NCI-H226 (cell line): ENCODE data around the gene NPEPL1.
"Not testable (repeated sequence)": the region's sequence is repeated elsewhere in the genome, so short reads cannot be mapped to it uniquely, and the experiment has no call there.

Experiments
- DNase-seq: peaks from one replicate; pipeline ENCODE4 v3.0.0-alpha.2; 2015

The NPEPL1 gene

DNA sequence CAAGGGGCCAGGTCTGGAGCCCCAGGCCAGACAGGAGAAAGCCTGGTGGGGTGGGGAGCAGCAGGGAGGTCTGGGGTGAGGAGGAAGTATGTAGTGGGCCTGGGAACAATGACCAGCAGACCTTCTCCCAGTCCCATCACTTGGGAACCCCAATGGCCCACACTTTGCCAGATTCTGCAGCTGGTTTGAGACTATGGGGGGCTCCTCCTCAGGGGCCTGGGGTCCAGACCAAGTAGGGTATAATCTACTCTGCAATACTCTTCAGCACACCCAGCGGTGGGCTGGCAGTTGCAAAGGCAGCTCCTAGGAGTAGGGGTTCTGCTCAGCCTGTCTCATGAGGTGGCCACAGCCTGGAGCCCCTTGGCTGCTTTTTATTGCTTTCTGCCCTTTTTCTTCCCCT, 52.8 kb downstream of the NPEPL1 start:
- no peak for DNase-seq

DNA sequence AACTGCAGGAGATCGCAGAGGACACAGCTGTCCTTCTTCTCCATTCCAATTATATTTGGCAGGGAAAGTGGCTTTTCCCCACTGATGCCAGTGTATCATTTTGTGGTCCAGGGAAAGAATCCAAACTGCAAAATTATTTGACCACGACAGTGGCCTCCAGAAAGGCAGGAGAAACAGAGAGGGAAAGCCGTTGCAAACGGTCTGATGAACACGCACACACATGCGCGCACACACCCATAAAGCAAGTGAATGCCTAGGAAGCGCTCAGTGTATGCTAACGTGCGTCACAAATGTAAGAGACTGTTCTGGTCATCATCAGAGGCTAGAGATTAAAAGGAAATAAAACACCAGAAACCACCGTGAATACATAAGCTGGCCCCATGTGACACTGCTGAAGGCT, 54.0 kb downstream of the NPEPL1 start:
- no peak for DNase-seq

GRCh38 chr20:58747211-58747610, 54.6 kb downstream of the NPEPL1 start:
- DNase-seq = no peak

GRCh38 chr20:58748618-58749017, 56.0 kb downstream of the NPEPL1 start:
- DNase-seq = no peak

DNA sequence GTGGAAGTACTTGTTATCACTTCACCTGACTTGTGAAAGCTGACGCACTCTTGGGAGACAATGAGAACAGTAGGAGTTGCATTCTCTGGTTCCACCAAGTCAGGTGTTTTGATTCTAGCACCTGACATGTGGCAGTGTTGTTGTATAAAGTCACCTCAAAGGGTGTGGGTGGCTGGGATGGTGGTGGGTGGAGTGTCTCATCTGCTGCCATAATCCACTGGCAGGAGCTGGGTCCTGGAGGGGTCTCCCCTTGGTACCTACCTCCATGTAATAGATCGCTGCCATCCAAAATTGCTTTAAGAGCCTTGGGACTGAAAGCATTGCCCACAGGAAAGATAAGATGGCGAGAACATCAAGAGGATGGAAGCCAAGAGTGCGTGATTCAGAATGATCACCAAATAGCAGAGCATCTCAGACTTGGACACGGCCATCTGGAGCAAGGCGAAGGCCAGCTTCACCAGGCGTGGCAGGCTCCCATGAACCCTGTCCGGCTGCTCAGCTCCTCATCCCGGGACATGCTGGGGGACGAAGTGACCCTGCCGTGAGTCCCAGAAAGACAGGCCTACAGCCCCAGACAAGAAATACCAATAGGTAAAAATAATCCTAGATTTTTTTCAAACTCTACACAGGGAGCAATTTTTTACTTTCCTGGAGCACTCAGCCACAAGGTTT, 56.6 kb downstream of the NPEPL1 start:
- no peak for DNase-seq

GRCh38 chr20:58749979-58750378, 57.4 kb downstream of the NPEPL1 start:
- no peak for DNase-seq

- DNase-seq = not testable (repeated sequence)
Observed at GRCh38 chr20:58750706-58751105, 58.1 kb downstream of the NPEPL1 start.

DNA sequence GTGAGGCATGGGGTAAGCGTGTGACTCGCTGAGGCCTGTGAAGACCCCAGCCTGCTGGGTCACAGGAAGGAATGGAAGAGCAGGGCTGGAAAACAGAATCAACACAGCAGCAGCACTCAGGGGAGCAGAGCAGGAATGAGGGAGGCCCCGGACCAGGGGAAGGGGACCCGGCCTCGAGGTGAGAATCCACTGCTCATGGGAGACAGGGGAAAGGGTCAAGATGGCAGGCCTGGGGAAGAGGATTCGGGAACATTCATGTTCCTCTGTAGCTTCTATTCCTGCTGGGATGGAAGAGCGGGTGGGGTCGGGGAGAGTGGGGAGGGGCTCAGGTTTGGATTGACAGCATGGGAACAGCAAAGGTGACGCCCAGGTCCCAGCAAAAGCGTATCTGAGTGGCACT, 59.4 kb downstream of the NPEPL1 start:
- no peak for DNase-seq

- DNase-seq = no peak
Observed at GRCh38 chr20:58752565-58752964, 60.0 kb downstream of the NPEPL1 start.

DNA sequence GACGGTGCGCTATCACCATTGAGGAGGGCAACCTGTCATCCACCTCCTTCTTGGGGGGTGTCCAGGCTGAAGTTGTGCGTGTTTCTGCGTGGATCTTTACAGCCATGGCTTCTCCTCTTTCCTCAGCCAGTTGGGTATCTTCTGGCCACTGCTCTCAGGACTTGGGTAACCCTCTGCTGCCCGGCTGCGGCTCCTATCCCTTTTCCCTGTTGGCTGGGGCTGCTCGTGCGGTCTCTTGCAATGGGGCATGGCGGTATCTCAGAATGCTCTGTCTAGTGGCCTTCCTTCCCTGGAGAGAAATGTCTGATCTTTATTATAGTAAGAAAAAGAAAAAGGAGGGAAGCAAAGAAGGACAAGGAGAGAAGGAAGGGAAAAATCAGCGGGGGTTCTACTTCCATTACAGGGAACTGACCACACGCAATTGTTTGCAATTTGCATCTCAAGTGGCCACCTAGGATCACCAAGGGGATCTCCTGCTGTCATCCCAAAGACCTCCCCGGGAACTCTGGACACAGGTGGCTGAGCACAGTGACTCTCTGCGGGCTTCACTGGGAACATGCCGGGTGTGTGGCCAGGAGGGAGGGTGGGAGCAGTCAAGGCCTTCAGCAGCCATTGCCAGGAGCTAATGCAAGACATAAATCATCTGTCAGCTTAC, 60.8 kb downstream of the NPEPL1 start:
- DNase-seq = no peak

DNA sequence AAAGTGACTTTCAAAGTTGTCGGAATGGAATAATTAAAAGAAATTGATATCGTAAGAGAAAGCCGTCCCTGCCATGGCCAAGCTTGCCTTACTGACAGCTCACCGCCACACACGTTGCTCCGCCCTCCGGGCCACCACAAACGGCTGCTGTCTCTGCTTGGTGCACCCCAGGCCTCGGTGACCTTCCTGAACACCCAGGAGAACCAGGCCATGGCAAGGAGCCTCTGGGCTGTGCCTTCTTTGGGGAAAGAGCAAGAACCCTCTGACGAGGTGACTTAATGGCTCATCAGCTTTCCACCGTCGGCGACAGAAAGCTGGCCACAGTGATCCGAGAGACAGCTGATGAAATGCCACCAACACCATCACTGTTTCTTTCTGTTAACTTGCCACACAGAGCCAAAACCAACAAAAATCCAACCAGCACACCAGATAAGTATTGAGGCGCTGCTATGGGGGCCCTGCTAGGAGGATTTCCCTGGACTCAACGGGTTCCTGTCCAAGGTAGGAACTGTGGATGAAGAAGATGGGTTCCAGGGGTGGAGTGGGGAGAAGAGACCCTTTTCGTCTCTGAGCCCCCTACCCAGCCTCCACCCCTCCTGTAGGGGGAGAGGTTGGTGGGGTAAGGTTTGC, 61.4 kb downstream of the NPEPL1 start:
- no peak for DNase-seq

- no peak for DNase-seq
Observed at GRCh38 chr20:58754584-58754983, 62.0 kb downstream of the NPEPL1 start.

GRCh38 chr20:58755062-58755697, 62.6 kb downstream of the NPEPL1 start:
- no peak for DNase-seq

- DNase-seq = no peak
Observed at GRCh38 chr20:58755766-58756449, 63.3 kb downstream of the NPEPL1 start.

DNA sequence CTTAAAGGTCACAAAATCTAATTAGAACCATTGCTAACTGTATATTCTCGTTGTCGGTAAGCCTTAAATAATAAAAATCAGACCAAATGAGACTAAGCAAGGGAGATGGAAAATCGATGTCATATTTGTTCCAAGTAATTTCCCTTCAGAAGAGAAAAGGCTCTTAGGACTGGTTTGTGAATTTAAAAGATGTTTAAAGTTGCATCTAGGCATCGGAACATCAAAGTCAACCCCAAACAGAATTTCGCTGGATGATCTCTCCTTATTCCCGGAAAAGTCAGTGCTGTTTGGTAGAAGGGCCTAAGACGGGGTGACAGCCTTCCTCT, 63.8 kb downstream of the NPEPL1 start:
- DNase-seq = no peak

DNA sequence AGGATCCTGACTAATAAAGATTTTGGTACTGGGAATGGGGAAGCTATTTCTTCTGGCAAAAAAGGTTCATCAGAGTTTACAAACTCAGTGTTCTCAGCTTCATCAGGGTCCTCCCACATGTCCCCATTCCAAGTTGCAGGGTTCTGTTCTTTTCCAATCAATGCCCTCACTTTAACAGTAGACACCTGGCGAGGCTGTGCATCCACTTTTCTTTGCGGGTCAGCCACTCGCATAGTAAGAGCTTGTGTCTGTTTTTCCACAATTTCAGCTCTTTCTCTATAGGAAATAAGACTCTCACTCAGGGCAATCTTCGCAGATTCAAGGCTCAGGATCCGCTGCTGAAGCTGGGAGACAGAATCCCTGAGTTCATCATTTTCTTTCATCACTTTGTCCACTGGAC, 65.0 kb downstream of the NPEPL1 start:
- DNase-seq = not testable (repeated sequence)

DNA sequence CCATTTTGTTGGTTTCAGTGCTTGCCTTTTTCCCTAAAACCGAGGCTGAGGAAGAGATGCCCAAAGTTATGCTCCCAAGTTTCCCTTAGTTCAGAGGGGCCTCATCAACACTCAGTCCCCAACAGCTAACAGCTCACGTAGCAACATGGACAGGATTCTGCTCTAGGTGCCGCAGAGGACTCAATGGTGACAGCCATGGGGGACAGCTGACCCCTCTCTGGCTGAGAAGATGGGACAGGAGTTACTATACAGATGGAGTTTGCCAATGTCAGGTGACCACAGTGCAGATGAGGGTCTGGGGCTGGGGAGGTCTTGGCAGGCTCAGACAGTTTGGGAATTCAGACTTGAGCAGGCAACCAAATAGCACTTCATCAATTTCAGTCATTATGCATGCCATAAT, 67.3 kb downstream of the NPEPL1 start:
- no peak for DNase-seq

DNA sequence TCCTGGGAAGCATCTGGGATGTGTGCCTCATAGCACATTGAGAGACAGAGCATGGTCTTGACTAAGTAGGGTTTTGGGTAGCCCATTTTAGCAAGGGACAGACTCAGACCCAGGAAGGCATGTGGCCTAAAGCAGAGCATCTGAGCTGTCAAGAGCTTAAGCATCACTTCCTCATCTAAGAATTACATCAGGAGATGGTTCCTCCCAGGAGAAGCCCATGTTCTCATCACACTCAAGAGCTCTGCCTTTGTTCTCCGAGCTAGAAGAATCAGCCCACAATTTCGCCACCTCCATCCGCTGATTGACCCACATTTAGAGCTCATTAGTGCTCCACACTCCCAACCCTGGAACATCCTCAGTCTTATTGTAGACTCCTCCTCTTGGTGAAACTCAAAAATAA, 68.3 kb downstream of the NPEPL1 start:
- DNase-seq = no peak

GRCh38 chr20:58762120-58762519, 69.5 kb downstream of the NPEPL1 start:
- no peak for DNase-seq

DNA sequence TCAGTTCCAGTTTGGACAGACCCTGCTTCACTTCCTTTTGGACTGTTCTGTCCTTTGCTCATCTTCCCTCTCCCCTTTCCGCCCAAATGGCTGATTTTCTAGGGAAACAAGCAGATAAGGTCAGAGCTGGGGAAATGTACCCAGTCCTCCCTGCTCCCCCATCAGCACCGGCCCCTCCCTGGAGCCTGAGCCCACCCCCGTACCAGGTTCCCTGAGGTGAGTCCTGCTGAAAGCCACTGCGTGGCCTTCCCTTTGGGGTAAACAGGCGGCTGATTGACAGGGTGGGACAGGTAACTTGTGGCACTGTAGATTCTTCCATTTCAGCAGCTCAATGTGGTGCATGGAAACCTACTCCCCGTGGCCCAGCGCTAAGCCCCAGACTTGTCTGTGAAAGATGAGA, 70.5 kb downstream of the NPEPL1 start:
- no peak for DNase-seq
